Right lobe of liver (tissue), 4 donors: ENCODE results near the gene CPTP.

Experiments used
- CTCF ChIP-seq, 4 donors: fragments of 200-600 bp in 3 of 4; fragments of 450-650 bp in 1 of 4; IDR thresholded peaks; one replicate each; pipeline versions ENCODE4 v1.5.1 to v1.8.0; 2016 to 2022; ENCODE audit warnings: antibody characterized with exemption in 4 of 4, mild to moderate bottlenecking in 2 of 4
- POLR2A ChIP-seq: fragments of 450-650 bp; IDR thresholded peaks from one replicate; pipeline ENCODE4 v1.6.1; 2017; ENCODE audit warnings: antibody characterized with exemption, mild to moderate bottlenecking
- donor health status: DM: no; HTN: no; CAD: no.
- donor health status: DM: no; HTN: no; CAD: no.
- donor health status: DM: no; HTN: yes; CAD: no.

- no peak for TF ChIP-seq CTCF (IDR thresholded peaks at IDR 0.05)
- TF ChIP-seq POLR2A = no peak
Observed at GRCh38 chr1:1294250-1294890, 30.2 kb upstream of the CPTP start.
